Activated T-helper 9 cell treated with anti-CD3 and anti-CD28 coated beads, Interleukin-2, amount 50 U/mL, for 16 hours (primary cell): Measurements from ENCODE around the gene ATAD3A.
"Not testable (repeated sequence)": the region's sequence is repeated elsewhere in the genome, so short reads cannot be mapped to it uniquely, and the experiment has no call there.

Source experiments
- DNase-seq: peaks from one replicate; pipeline ENCODE4 v3.0.0-alpha.2; 2020; ENCODE audit warnings: low read depth

ATAD3A gene

GRCh38 chr1:1556505-1556904 lies 44.5 kb downstream of the ATAD3A start:
- DNase-seq: no peak

GRCh38 chr1:1556961-1557360 lies 45.0 kb downstream of the ATAD3A start:
- DNase-seq: not testable (repeated sequence)

DNA sequence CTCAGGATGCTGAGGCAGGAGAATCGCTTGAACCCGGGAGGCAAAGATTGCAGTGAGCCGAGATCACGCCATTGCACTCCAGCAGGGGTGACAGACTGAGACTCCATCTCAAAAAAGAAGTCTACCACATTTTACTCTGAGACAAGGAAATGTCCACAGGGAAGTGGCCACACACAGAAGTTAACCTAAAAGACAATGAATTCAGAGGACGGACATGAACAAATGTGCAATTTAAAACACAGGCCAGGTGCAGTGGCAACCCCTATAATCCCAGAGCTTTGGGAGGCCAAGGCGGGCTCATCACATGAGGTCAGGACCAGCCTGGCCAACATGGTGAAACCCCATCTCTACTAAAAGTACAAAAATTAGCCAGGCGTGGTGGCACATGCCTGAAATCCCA lies 45.7 kb downstream of the ATAD3A start:
- DNase-seq: not testable (repeated sequence)

DNA sequence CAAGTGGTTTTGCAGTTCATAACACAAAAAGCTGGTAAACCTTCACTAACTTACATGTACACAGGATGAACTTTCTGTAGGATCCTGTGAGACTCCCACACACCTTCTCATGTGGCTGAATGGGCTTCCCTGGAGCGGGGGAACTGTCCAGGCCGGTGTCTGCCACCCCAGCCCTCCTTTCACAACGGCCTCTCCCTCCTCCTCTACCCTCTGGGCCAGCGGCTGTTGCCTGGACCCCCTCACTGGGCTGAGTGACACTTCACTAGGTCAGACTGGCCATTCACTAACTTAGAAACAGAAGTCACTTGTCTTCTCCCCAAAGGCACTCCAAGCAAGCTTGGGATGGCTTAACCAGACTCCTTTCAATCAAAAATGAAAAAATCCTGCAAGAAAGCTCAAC lies 46.6 kb downstream of the ATAD3A start:
- no peak for DNase-seq

DNA sequence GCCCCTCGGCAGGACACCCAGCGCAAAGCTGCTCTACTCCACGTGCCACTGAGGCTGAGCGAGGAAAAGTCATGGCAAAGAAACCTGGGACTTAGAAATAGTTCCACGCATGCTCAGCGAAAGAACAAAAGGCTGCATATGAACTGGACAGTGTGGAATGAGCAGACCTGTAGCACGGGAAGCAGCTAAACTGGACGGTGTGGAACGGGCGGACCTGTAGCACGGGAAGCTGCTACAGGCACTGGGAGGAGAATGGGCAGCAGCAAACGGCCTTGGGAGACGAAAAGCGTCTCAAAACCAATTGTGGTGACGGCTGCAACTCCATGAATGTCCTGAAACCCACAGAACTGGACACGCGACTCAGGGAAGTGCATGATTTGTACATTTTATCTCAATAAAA lies 47.1 kb downstream of the ATAD3A start:
- DNase-seq: no peak

DNA sequence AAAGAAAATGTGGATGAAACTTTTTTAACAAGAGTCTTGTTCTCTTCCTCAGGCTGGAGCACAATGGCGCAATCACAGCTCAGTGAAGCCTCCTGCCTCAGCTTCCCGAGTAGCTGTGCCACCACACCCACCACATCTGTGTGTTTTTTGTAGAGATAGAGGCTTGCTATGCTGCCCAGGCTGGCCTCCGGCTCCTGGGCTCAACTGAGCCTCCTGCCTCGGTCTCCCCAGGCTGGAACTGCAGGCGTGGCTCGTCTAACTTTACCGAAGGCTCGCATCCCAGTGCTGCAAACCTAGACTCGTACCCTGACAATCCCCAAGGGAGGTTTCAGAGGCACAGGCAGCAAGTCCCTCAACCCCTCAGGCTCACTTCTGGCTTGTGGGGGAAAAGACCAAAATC lies 48.2 kb downstream of the ATAD3A start:
- no peak for DNase-seq

GRCh38 chr1:1561801-1562470 lies 50.0 kb downstream of the ATAD3A start:
- DNase-seq: no peak

- no peak for DNase-seq
These were observed 50.7 kb downstream of the ATAD3A start for GRCh38 chr1:1562556-1563195.

- no peak for DNase-seq
These were observed 51.7 kb downstream of the ATAD3A start for GRCh38 chr1:1563688-1564087.

GRCh38 chr1:1564268-1564667 lies 52.3 kb downstream of the ATAD3A start:
- no peak for DNase-seq

DNA sequence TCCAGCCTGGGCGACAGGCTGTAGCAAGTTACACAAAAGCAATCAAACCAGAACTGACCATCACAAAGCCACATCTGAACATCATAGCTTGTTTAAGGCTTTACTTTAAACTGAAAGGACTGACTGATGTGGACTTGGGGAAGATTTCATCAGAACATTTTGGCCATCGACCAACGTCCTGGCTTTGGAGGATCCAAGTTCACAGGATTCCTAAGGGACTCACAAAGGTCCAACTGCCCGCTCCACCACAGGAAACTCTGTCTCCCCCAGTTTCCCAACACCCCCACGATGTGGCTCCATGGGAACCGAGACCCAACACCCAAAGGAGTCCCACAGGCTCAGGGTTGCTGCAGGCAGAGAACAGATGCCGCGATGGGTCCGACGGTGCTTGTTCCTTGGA lies 53.4 kb downstream of the ATAD3A start:
- no peak for DNase-seq

DNA sequence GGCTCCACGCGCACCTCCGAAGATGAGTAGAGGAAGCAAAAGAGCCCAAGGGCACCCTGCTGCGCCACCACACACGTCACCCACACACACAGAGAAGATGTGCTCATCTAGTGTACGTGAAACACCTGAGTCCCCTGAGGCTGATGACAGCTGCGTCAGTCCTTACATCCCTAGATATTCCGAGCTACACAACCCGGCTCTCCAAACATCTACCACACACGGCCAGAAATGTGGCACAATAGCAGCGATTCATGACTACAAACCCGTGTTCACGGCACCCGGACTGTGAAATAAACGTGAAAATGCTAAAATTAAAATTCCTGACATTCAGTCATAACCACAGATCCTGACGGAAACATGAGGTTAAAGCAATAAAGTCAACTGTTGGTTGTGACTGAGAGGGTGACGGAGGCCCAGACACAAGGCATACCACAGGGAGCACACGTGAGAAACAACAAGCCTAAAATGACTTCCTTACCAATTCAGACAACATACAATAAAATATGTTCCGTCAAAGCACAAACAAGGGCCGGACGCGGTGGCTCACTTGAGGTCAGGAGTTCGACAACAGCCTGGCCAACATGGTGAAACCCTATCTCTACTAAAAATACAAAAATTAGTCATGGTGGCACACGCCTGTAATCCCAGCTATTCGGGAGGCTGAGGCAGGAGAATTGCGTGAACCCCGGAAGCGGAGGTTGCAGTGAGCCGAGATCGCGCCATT lies 55.4 kb downstream of the ATAD3A start:
- DNase-seq: no peak

GRCh38 chr1:1567891-1568291 lies 55.9 kb downstream of the ATAD3A start:
- DNase-seq: no peak

- DNase-seq: no peak
These were observed 57.4 kb downstream of the ATAD3A start for GRCh38 chr1:1569341-1569740.

- DNase-seq: peak; percentile 63
These were observed 62.1 kb downstream of the ATAD3A start for GRCh38 chr1:1573843-1574720.

- peak; percentile 89 for DNase-seq
These were observed 63.0 kb downstream of the ATAD3A start, which contains the start of gene SSU72 for GRCh38 chr1:1574721-1575537. SSU72 (minus strand) TSS chr1:1574863; CDS start chr1:1574557, 306 bp downstream.

GRCh38 chr1:1577367-1578011 lies 65.5 kb downstream of the ATAD3A start:
- no peak for DNase-seq

GRCh38 chr1:1578371-1578940 lies 66.5 kb downstream of the ATAD3A start:
- DNase-seq: no peak

DNA sequence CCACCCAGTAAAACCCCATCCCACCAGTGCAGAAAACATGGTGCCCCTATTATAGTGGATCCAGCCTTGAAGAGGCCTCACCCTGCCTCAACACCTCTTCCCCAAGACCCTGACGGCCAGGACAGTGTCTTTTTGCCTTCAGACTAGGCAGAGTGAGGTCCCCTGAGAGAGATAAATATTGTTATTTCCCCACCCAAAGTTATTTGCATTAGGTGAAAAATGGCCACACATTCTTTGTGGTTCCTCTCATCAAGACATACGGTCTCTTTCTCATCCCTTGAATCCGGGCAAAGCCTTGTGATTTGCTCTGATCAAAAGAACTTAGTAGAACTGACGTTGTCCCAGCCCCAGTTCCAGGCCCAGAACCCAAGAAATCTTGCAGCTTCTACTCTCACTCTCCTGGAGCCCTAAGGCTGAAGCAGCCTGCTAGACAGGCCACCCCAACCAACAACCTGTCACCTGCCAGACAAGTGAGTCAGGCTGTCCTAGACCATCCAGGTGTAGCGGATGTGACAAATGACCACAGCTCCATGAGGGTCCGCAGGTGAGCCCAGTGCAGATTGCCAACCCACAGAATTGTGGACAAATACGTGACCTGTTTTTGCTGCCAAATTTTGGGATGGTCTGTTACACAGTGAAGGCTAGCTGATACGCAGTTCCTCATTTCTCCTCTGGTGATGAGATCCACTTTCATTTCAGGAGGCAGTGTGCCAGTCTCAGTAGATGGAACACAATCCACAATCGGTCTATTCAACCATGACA lies 70.8 kb downstream of the ATAD3A start:
- no peak for DNase-seq
